NCI-H524 treated with DMSO at 0.1 percent for 48 hours (cell line): ENCODE measurements around the gene THTPA.
"Not testable (repeated sequence)": the region's sequence is repeated elsewhere in the genome, so short reads cannot be mapped to it uniquely, and the experiment has no call there.

Source experiments
- DNase-seq: peaks from one replicate; lab custom pipeline; 2025; lab: John Stamatoyannopoulos, UW

The THTPA gene

GRCh38 chr14:23533652-23534435, 22.2 kb upstream of the THTPA start:
- DNase-seq: no peak

DNA sequence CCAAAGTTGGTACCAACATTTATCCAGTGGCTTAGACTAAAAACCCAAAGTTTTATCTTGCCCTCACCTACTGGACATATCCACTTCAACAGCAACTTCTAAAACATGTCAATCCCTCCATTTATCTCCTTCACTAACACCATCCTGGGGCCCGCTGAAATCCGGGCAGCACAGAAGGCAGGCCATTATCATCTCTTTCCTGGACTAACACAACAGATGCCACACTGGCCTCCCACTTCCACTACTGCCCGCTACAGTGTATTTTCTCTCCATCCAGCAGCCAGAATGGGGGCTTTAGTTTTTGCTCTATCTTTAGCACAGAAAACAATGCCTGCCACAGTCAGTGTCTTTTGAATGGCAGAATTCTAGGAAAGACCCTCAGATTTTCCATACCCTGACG, 20.1 kb upstream of the THTPA start:
- DNase-seq: no peak

- no peak for DNase-seq
Measured at GRCh38 chr14:23536494-23536893, 19.6 kb upstream of the THTPA start.

- not testable (repeated sequence) for DNase-seq
Measured at GRCh38 chr14:23536906-23537305, 19.2 kb upstream of the THTPA start.

- DNase-seq: no peak
Measured at GRCh38 chr14:23537351-23538049, 18.6 kb upstream of the THTPA start.

GRCh38 chr14:23538050-23538718, 17.9 kb upstream of the THTPA start:
- no peak for DNase-seq

- DNase-seq: no peak
Measured at GRCh38 chr14:23538785-23539184, 17.3 kb upstream of the THTPA start.

- no peak for DNase-seq
Measured at GRCh38 chr14:23539248-23540140, 16.6 kb upstream of the THTPA start.

DNA sequence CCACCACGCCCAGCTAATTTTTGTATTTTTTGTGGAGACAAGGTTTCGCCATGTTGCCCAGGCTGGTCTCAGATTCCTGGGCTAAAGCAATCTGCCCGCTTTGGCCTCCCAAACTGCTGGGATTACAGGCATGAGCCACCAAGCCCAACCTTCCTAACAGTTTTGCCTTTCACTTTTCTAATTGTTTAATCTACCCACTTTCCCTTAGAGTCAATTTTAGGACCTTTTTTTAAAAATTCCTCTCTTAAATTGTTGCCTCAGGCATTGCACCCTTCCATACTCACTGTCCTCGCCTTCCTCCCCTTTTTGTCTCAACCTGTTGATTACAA, 16.0 kb upstream of the THTPA start:
- no peak for DNase-seq

DNA sequence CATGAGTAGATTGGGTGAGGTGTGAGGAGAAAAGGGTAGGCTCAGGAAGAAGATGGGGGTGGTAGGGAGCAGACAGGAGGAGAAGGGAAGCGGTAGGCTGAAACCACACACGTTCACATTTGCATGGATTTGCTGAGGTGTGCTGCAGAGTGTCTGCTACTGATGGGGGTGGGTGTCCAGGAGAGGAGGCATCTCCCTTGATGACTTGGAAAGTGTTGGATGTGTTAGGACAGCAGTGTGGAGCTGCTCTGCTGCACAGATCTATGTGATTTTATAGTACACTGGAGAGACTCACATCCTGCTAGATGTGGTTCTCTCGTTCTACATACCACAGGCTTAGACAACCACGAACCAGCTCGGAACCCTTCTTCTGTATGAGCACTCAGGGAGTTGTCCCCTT, 13.8 kb upstream of the THTPA start:
- DNase-seq: no peak

DNA sequence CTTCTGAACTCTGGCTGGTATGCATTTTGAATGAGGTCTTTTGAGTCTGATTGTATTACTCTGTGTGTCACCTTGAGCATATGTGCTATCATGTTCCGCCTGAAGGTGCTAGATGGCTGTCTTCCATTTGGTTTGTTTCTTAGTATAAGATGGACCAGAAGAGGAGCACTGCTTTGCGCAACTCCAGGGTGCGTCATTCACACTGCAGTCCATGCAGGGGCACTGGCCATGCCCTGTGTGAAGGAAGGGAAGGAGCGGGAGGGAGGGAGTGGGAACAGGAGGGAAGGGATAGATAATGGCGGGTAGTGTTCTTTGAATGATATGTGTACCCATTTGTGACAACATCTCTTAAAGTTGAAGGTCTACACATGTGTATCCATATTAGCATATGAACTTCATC, 12.7 kb upstream of the THTPA start:
- DNase-seq: no peak

GRCh38 chr14:23544511-23545447, 11.3 kb upstream of the THTPA start:
- peak; percentile 56 for DNase-seq

GRCh38 chr14:23545740-23546365, 10.2 kb upstream of the THTPA start:
- no peak for DNase-seq

GRCh38 chr14:23546450-23547035, 9.5 kb upstream of the THTPA start:
- no peak for DNase-seq

DNA sequence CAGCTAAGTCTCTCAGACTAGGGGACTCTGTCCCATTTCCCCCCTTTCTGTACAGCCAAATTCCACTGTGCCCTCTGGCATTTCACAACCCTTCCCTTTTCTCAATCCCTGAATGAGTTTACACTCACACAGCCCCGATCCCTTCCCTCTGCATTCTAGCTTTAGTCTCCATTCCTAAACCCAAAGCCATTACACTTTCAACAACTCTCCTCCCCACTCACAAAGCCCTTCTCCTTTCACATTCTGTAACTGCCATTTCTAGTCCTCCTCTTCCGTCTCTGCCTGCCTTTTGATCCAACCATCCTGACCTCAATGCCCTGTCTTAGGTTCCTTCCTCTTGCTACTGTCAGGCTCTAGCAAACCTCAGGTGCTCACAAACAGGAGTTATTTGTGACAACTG, 8.1 kb upstream of the THTPA start:
- DNase-seq: no peak

GRCh38 chr14:23548351-23549318, 7.4 kb upstream of the THTPA start:
- no peak for DNase-seq

- DNase-seq: no peak
Measured at GRCh38 chr14:23550131-23550811, 5.8 kb upstream of the THTPA start.

DNA sequence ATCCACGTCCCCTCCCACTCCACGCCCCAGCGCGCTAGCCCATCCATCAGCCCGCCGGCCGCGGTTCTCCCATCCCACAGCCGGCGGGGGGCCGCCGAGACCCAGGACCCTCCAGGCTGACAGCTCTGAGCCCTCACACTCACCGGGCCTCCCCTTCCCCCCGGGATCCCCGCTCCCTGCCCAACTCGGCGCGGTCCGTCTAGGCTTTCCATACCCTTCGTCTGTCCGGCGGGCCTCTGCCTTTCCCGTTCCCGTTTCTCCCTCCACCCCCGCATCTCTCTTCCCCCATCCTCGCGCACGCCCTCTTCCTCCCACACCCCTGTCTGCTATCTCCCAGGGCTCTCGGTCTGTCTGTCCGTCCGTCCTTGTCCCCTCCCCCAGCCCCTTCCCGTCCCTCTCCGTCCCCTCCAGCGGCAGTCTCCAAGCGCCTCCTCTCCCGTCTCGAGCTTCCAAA, 5.2 kb upstream of the THTPA start:
- no peak for DNase-seq
